ENCODE measurements around the gene NEMP1.
A peak's percentile ranks its signal among the peaks of the same experiment; 100 is the strongest.

DNA sequence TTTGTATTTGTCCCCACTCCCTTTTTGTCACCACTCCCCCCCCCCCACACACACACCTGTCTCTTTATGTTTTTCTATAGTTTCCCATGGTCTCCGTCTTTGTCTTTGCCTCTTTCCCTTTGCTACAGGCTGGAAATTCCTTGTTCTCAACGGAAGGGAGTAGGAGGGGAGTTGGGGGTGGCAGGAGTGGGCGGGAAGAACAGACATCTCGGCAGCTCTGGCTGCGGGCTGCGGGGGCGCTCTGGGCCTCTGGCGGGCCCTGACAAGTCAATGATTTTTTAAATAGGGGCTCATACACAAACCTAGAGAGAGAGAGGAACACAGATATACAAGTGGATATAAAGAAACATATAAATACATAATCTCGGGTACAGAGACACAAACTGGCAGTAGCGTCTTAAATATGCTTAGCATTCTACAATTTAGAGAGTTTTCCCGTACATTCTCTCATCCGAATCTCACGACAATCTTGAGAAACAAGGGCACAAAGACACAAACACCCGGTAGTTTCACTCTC lies 8.0 kb upstream of the NEMP1 start:
- TF ChIP-seq, protein P1, sequence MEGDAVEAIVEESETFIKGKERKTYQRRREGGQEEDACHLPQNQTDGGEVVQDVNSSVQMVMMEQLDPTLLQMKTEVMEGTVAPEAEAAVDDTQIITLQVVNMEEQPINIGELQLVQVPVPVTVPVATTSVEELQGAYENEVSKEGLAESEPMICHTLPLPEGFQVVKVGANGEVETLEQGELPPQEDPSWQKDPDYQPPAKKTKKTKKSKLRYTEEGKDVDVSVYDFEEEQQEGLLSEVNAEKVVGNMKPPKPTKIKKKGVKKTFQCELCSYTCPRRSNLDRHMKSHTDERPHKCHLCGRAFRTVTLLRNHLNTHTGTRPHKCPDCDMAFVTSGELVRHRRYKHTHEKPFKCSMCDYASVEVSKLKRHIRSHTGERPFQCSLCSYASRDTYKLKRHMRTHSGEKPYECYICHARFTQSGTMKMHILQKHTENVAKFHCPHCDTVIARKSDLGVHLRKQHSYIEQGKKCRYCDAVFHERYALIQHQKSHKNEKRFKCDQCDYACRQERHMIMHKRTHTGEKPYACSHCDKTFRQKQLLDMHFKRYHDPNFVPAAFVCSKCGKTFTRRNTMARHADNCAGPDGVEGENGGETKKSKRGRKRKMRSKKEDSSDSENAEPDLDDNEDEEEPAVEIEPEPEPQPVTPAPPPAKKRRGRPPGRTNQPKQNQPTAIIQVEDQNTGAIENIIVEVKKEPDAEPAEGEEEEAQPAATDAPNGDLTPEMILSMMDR (IDR thresholded peaks at IDR 0.05) = peak; percentile 58
- no peak for TF ChIP-seq EP300 (IDR thresholded peaks at IDR 0.05)
